NCI-H1417 (cell line): ENCODE results near the gene STPG1.
A peak's percentile ranks its signal among the peaks of the same experiment; 100 is the strongest.

Experiments used
- DNase-seq, 3 experiments: peaks; one replicate each; lab custom pipeline; 2025; lab: John Stamatoyannopoulos, UW

The STPG1 gene

GRCh38 chr1:24318615-24319311 is 94.8 kb downstream of the STPG1 start:
- no peak for DNase-seq

- DNase-seq: no peak
Measured at GRCh38 chr1:24317956-24318614, 95.5 kb downstream of the STPG1 start.

DNA sequence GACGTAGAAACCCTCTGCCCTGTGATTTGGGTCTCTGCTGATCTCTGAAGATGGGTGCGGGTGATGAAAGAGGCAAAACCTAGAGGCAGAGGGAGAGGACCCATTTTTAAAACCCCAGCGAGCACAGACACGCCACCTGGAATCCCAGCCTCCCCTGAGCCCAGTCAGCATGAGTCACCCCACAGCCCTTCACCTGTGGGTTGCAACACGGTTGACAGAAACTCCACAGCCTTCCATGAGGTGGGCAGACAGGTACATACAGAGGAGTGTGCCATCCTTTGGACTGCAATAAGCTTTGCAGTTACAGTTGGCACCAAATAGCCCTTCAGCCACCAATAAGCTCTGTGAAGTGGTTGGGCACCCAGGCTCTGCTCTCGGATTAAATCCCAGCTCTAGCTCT is 96.5 kb downstream of the STPG1 start:
- DNase-seq: no peak

DNA sequence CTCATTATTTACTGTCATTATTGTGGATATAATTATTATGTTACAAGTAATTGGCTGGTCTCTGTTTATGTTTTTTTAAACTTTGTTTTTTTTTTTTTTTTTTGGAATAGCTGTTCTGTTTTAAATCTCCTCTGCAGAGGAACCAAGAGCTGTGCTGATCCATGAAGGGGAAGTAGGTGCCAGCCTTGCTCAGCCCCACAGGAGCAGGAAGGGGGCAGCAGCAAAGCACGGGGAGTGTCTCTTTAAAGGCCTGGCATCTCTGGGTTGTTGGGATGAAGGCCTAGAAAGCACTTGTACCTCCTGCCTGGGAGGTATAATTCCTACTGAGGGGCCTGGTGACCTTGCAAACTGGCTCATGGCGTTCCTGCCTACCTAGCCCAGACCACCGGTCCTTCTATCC is 96.9 kb downstream of the STPG1 start:
- DNase-seq: peak in 1 of 3 experiments; percentile 37

- DNase-seq: peak in 1 of 3 experiments; percentile 15
Measured at GRCh38 chr1:24315391-24315790, 98.2 kb downstream of the STPG1 start.

- no peak for DNase-seq
Measured at GRCh38 chr1:24311741-24312140, 101.8 kb downstream of the STPG1 start.

DNA sequence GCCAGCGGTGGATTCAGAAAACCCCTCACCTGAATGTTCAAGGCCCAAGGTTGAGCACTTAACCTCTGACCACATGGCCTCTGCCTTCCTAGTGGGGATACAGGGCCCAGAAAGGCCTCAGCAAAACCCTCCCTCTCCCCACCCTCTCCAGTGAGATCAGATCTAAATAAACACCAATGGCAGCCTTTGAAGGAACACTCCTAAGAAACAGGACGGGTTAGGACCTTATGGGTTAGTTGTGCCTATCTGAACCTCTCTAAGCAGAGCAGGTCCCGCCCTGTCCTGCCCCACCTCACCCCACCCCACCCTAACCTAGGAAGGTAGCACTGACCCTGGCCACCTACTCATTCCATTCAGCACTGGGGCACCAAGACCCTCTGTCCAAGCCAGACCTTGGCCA is 102.3 kb downstream of the STPG1 start:
- DNase-seq: no peak

GRCh38 chr1:24309762-24310485 is 103.7 kb downstream of the STPG1 start:
- no peak for DNase-seq

DNA sequence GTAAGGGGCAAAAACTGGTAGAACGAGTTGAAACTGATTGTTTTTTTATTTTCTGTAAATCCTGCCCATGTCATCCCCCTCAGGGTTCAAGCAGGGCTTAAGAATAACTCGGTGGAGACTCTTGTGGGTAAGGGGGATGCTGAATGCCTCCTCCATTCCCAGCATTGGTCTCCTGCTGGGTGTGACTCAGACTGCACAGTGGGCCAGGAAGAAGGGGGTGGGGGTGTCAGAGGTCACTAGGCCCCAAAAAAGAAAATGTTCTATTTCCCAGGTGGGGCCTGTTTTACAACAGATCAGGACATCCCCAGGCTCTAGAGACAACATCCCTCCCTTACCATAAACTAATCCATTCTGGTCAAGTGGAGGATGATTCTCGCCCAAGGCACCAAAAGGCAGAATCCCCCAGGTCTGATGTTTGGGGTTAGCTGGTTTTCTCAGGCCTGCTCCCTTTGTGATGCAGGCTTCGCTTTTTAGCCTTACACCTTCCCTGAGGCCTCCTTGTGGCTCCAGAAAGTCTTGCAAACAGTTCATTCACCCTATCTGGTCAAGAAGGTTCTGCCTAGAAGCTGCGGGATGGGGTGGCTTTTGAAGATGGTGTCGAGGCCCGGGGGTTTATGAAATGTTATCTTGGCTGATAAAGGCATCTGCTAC is 105.1 kb downstream of the STPG1 start:
- DNase-seq: no peak
